ENCODE measurements around the gene C10orf62. TPM values are rescaled to one million over a fixed set of nuclear protein-coding genes. Genes with fewer than 3 reads are reported as not detected.

The C10orf62 gene
- total and polyA plus RNA-seq, 10 of the 15 experiments (the other 5 are each of a cell fraction or from before 2014, with no cell fraction given) = not detected

DNA sequence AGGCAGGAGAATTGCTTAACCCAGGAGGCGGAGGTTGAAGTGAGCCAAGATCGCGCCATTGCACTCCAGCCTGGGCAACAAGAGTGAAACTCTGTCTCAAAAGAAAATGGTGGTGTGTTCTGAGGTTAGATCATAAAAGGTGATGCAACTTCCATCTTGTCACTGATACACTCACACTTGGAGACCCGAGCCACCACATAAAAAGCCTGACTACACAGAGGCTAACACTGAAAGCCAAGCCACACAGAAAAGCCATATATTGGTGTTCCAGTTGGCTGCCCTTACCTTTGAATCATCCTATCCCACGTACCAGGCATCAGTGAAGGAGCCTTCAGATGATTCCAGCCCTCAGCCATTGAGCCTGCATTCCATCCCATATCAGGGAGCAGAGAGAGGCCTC is 39.8 kb downstream of the C10orf62 start:
- no peak overlapping the region for H3K4me3 ChIP-seq
- no peaks in the 10 kb centered on the region for H3K27me3 ChIP-seq (replicated peaks in 1 of 2; ENCODE audit: control insufficient read depth in 2 of 2, insufficient read depth in 2 of 2, low read length in 1 of 2)
- H2AFZ ChIP-seq (ENCODE audit: control insufficient read depth, low read depth, low read length) = no peak overlapping the region
- in situ Hi-C loops (cut with MboI) = no loop called here
- H3K4me1 ChIP-seq (ENCODE audit: control insufficient read depth, insufficient read depth, low read length) = no peaks in the 10 kb centered on the region
- FAIRE-seq = no peak
- H3K79me2 ChIP-seq (ENCODE audit: control insufficient read depth, insufficient read depth, low read length) = no peaks in the 10 kb centered on the region
- no peak overlapping the region for H3K4me2 ChIP-seq (ENCODE audit: control insufficient read depth, insufficient read depth)
- no peak overlapping the region for H3K27ac ChIP-seq (ENCODE audit: control insufficient read depth, insufficient read depth)
- SMC1A ChIA-PET (ENCODE audit: uncharacterized antibody, unreplicated experiment) = no interaction called here
- no peak overlapping the region for H3K9ac ChIP-seq (ENCODE audit: control insufficient read depth, insufficient read depth, low read length)
- CTCF ChIA-PET = interaction anchor here (0.9 kb wide), 1 partner anchor 9 kb away, joined by 3 read pairs; no protein-coding TSS in a partner anchor
- no peaks in the 10 kb centered on the region for H3K36me3 ChIP-seq (ENCODE audit: control insufficient read depth in 2 of 2, insufficient read depth in 2 of 2, low read length in 1 of 2)
- H4K20me1 ChIP-seq (ENCODE audit: control insufficient read depth, insufficient read depth) = no peaks in the 10 kb centered on the region
- POLR2A ChIA-PET = no interaction called here
- no TSS peak for BruUV-seq (replicated peaks)
- TF ChIP-seq ATF7 (IDR thresholded peaks at IDR 0.05; ENCODE audit: low read depth) (no peak), PAX5 (IDR thresholded peaks at IDR 0.05; ENCODE audit: borderline replicate concordance, low read depth, low read length) (0 out of 2 replicates have a peak, but pooled peaks have one; percentile 12), LARP7 (IDR thresholded peaks at IDR 0.05) (no peak)
- 67% methylated on average over 5 of the region's 5 CpGs for WGBS (ENCODE audit: insufficient coverage, insufficient replicate concordance, low lambda C conversion rate, missing lambda C conversion rate)
- DNase-seq (ENCODE audit: low read depth, low spot score) = no peak
- intact Hi-C loops (cut with micrococcal nuclease; ENCODE audit: unreplicated experiment) = no loop called here
- ATAC-seq = no peak
- RAD21 ChIA-PET (ENCODE audit: unreplicated experiment) = no interaction called here
- H3K9me3 ChIP-seq (replicated peaks; ENCODE audit: control insufficient read depth, insufficient read depth, low read length) = no peaks in the 10 kb centered on the region

DNA sequence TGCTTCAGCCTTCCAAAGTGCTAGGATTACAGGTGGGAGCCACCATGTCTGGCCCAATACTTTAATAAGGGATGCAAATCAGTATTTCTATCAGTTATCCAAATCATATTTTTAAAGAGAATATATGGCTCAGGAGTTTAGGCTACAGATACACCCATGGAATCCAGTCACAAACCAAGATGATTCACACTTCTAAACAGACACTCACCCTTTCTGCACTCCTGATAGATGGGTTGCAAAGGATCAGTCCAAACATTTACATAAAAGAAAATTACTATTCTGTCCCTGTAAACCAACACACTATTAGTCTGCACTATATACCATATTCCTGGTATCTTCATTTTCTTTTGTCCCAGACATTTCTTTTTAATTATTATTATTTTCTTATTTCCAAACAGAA is 41.6 kb downstream of the C10orf62 start:
- no peaks in the 10 kb centered on the region for H3K9me3 ChIP-seq (replicated peaks; ENCODE audit: control insufficient read depth, insufficient read depth, low read length)
- H3K27me3 ChIP-seq (replicated peaks in 1 of 2; ENCODE audit: control insufficient read depth in 2 of 2, insufficient read depth in 2 of 2, low read length in 1 of 2) = no peaks in the 10 kb centered on the region
- TF ChIP-seq, protein P1, sequence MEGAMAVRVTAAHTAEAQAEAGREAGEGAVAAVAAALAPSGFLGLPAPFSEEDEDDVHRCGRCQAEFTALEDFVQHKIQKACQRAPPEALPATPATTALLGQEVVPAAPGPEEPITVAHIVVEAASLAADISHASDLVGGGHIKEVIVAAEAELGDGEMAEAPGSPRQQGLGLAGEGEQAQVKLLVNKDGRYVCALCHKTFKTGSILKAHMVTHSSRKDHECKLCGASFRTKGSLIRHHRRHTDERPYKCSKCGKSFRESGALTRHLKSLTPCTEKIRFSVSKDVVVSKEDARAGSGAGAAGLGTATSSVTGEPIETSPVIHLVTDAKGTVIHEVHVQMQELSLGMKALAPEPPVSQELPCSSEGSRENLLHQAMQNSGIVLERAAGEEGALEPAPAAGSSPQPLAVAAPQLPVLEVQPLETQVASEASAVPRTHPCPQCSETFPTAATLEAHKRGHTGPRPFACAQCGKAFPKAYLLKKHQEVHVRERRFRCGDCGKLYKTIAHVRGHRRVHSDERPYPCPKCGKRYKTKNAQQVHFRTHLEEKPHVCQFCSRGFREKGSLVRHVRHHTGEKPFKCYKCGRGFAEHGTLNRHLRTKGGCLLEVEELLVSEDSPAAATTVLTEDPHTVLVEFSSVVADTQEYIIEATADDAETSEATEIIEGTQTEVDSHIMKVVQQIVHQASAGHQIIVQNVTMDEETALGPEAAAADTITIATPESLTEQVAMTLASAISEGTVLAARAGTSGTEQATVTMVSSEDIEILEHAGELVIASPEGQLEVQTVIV (IDR thresholded peaks at IDR 0.05; ENCODE audit: borderline replicate concordance, partially characterized antibody) = no peak
- TF ChIP-seq FOS (IDR thresholded peaks at IDR 0.05; ENCODE audit: borderline replicate concordance, extremely low read depth, insufficient read length) = no peak
- TF ChIP-seq BCL11A (IDR thresholded peaks at IDR 0.05; ENCODE audit: low read depth, low read length) = no peak
- no peak for TF ChIP-seq NR2C2 (IDR thresholded peaks at IDR 0.05; ENCODE audit: borderline replicate concordance, control insufficient read depth, insufficient read length, low read depth)
- no peak for TF ChIP-seq NR2F1 (conservative IDR thresholded peaks at IDR 0.05)
- ChIA-PET POLR2A (no interaction called here), RAD21 (ENCODE audit: unreplicated experiment) (no interaction called here), SMC1A (ENCODE audit: uncharacterized antibody, unreplicated experiment) (no interaction called here), CTCF (no interaction called here)
- H3K36me3 ChIP-seq (ENCODE audit: control insufficient read depth in 2 of 2, insufficient read depth in 2 of 2, low read length in 1 of 2) = no peaks in the 10 kb centered on the region
- in situ Hi-C loops (cut with MboI) (no loop called here), intact Hi-C loops (cut with micrococcal nuclease; ENCODE audit: unreplicated experiment) (no loop called here)
- FAIRE-seq (no peak), ATAC-seq (no peak), DNase-seq (ENCODE audit: low read depth, low spot score) (no peak)
- no peak overlapping the region for H3K4me3 ChIP-seq
- no peak overlapping the region for H3K9ac ChIP-seq (ENCODE audit: control insufficient read depth, insufficient read depth, low read length)
- BruUV-seq (replicated peaks) = no TSS peak
- H4K20me1 ChIP-seq (ENCODE audit: control insufficient read depth, insufficient read depth) = no peaks in the 10 kb centered on the region
- H3K79me2 ChIP-seq (ENCODE audit: control insufficient read depth, insufficient read depth, low read length) = no peaks in the 10 kb centered on the region
- H3K27ac ChIP-seq (ENCODE audit: control insufficient read depth, insufficient read depth) = no peak overlapping the region
- no peak overlapping the region for H3K4me2 ChIP-seq (ENCODE audit: control insufficient read depth, insufficient read depth)
- no peaks in the 10 kb centered on the region for H3K4me1 ChIP-seq (ENCODE audit: control insufficient read depth, insufficient read depth, low read length)
- no peak overlapping the region for H2AFZ ChIP-seq (ENCODE audit: control insufficient read depth, low read depth, low read length)
